ENCODE data around the gene TMEM248. TPM values are rescaled to one million over a fixed set of nuclear protein-coding genes. Genes with fewer than 3 reads are reported as not detected.
"Not testable (repeated sequence)": the region's sequence is repeated elsewhere in the genome, so short reads cannot be mapped to it uniquely, and the experiment has no call there.

Gene TMEM248
- total and polyA plus RNA-seq, 9 donors = 51.5 to 64.7 (median 54.2) TPM

DNA sequence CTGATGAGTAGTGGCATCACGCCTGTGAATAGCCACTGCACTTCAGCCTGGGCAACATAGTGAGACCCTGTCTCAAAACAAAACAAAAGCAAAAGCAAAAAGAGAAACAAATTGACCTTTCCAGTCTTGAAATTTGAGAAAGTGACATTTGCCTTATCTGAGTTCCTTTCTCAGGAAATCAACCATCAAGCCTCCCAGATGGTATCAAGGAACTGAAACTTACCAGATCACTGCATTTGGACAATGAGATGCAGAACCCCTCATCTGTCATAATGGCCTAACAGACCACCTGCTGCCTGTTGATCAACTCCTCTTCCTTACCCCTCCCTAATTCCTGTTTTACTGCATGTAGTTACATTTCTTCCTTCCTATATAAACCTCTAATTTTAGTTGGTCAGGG lies 59.3 kb downstream of the TMEM248 start:
- no CpG with 5 or more reads among the region's 1 CpG for WGBS (ENCODE audit: insufficient coverage)

GRCh38 chr7:66989552-66989951 lies 68.5 kb downstream of the TMEM248 start:
- H3K27ac ChIP-seq (ENCODE audit: low read length); H3K4me3 ChIP-seq (ENCODE audit: low read length); H3K9me3 ChIP-seq (replicated peaks; ENCODE audit: control insufficient read depth, low read depth, low read length); DNase-seq; H3K4me1 ChIP-seq (ENCODE audit: control insufficient read depth, insufficient read depth, low read length); H3K27me3 ChIP-seq (ENCODE audit: control insufficient read depth, insufficient read depth, low read length): not testable (repeated sequence)
- no CpG with 5 or more reads among the region's 3 CpGs for WGBS (ENCODE audit: insufficient coverage)
- peaks cover 15% of the 10 kb centered on the region for H3K36me3 ChIP-seq (ENCODE audit: control insufficient read depth, insufficient read depth, low read length)

More for the DNA sequence above, 59.3 kb downstream of the TMEM248 start:
- not testable (repeated sequence) for H3K36me3 ChIP-seq (ENCODE audit: control insufficient read depth, insufficient read depth, low read length); H3K4me1 ChIP-seq (ENCODE audit: control insufficient read depth, insufficient read depth, low read length); H3K27ac ChIP-seq (ENCODE audit: low read length); H3K4me3 ChIP-seq (ENCODE audit: low read length); H3K9me3 ChIP-seq (replicated peaks; ENCODE audit: control insufficient read depth, low read depth, low read length); DNase-seq; H3K27me3 ChIP-seq (ENCODE audit: control insufficient read depth, insufficient read depth, low read length)

- not testable (repeated sequence) for H3K9me3 ChIP-seq (replicated peaks; ENCODE audit: control insufficient read depth, low read depth, low read length); H3K27me3 ChIP-seq (ENCODE audit: control insufficient read depth, insufficient read depth, low read length); H3K4me1 ChIP-seq (ENCODE audit: control insufficient read depth, insufficient read depth, low read length); H3K36me3 ChIP-seq (ENCODE audit: control insufficient read depth, insufficient read depth, low read length)
- peak overlapping the region; percentile 98 for H3K27ac ChIP-seq (ENCODE audit: low read length)
- WGBS (ENCODE audit: insufficient coverage) = no CpG with 5 or more reads among the region's 5 CpGs
- DNase-seq = peak; percentile 31
- H3K4me3 ChIP-seq (ENCODE audit: low read length) = peak overlapping the region; percentile 76
Measured at GRCh38 chr7:66994051-66994450, 73.0 kb downstream of the TMEM248 start.

DNA sequence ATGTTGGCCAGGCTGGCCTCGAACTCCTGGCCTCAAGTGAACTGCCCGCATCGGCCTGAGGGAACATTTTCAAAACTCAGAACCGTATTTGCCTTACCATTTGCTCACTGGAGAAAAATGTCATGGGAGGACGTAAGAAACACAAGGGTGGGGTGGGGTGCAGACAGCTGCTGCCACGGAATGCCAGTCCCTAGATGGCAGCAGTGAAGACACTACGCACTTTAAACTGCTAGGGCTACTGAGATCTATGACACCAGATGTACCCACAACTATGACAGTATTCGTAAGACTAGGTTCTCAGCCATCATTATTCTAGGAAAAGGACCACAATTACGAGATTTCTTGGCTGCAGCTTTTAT lies 73.6 kb downstream of the TMEM248 start:
- Histone ChIP-seq H3K4me3 (ENCODE audit: low read length) (peak overlapping the region; percentile 76), H3K27ac (ENCODE audit: low read length) (peak overlapping the region; percentile 98)
- H3K36me3 ChIP-seq (ENCODE audit: control insufficient read depth, insufficient read depth, low read length); H3K9me3 ChIP-seq (replicated peaks; ENCODE audit: control insufficient read depth, low read depth, low read length); H3K27me3 ChIP-seq (ENCODE audit: control insufficient read depth, insufficient read depth, low read length); H3K4me1 ChIP-seq (ENCODE audit: control insufficient read depth, insufficient read depth, low read length): not testable (repeated sequence)
- 0% methylated on average over 4 of the region's 9 CpGs for WGBS (ENCODE audit: insufficient coverage)
- peak; percentile 73 for DNase-seq

- H3K27me3 ChIP-seq (ENCODE audit: control insufficient read depth, insufficient read depth, low read length); H3K9me3 ChIP-seq (replicated peaks; ENCODE audit: control insufficient read depth, low read depth, low read length); H3K36me3 ChIP-seq (ENCODE audit: control insufficient read depth, insufficient read depth, low read length); H3K4me1 ChIP-seq (ENCODE audit: control insufficient read depth, insufficient read depth, low read length): not testable (repeated sequence)
- under 1% methylated on average over 41 of the region's 59 CpGs for WGBS (ENCODE audit: insufficient coverage)
- Histone ChIP-seq H3K4me3 (ENCODE audit: low read length) (peak within 1 kb of the TSS; percentile 80), H3K27ac (ENCODE audit: low read length) (peak within 1 kb of the TSS; percentile 98)
- peak; percentile 100 for DNase-seq
Measured at GRCh38 chr7:66995050-66995776, 74.2 kb downstream of the TMEM248 start, which contains the start of gene SBDS. TSS of gene SBDS (minus strand) at chr7:66995586. CDS start at chr7:66995417, 169 bp downstream.

GRCh38 chr7:66996444-66997191 lies 75.6 kb downstream of the TMEM248 start, which contains the start of gene TYW1:
TSS of gene TYW1 (plus strand) at chr7:66996833. CDS start at chr7:66996979, 146 bp downstream.
- H3K9me3 ChIP-seq (replicated peaks; ENCODE audit: control insufficient read depth, low read depth, low read length); H3K4me1 ChIP-seq (ENCODE audit: control insufficient read depth, insufficient read depth, low read length); H3K27me3 ChIP-seq (ENCODE audit: control insufficient read depth, insufficient read depth, low read length); H3K36me3 ChIP-seq (ENCODE audit: control insufficient read depth, insufficient read depth, low read length): not testable (repeated sequence)
- H3K4me3 ChIP-seq (ENCODE audit: low read length) = peak within 1 kb of the TSS; percentile 80
- peak within 1 kb of the TSS; percentile 96 for H3K27ac ChIP-seq (ENCODE audit: low read length)
- DNase-seq = peak; percentile 99
- WGBS (ENCODE audit: insufficient coverage) = under 1% methylated on average over 25 of the region's 44 CpGs

- H3K27ac ChIP-seq (ENCODE audit: low read length); H3K36me3 ChIP-seq (ENCODE audit: control insufficient read depth, insufficient read depth, low read length); H3K4me3 ChIP-seq (ENCODE audit: low read length); H3K27me3 ChIP-seq (ENCODE audit: control insufficient read depth, insufficient read depth, low read length); H3K4me1 ChIP-seq (ENCODE audit: control insufficient read depth, insufficient read depth, low read length); H3K9me3 ChIP-seq (replicated peaks; ENCODE audit: control insufficient read depth, low read depth, low read length): not testable (repeated sequence)
- peak; percentile 34 for DNase-seq
- WGBS (ENCODE audit: insufficient coverage) = no CpG with 5 or more reads among the region's 5 CpGs
Measured at GRCh38 chr7:67000601-67001258, 79.7 kb downstream of the TMEM248 start.

- H3K9me3 ChIP-seq (replicated peaks; ENCODE audit: control insufficient read depth, low read depth, low read length); DNase-seq; H3K27me3 ChIP-seq (ENCODE audit: control insufficient read depth, insufficient read depth, low read length); H3K4me1 ChIP-seq (ENCODE audit: control insufficient read depth, insufficient read depth, low read length); H3K27ac ChIP-seq (ENCODE audit: low read length); H3K4me3 ChIP-seq (ENCODE audit: low read length): not testable (repeated sequence)
- H3K36me3 ChIP-seq (ENCODE audit: control insufficient read depth, insufficient read depth, low read length) = peaks cover 25% of the 10 kb centered on the region
- WGBS (ENCODE audit: insufficient coverage) = no CpG with 5 or more reads among the region's 2 CpGs
Measured at GRCh38 chr7:67004145-67004544, 83.1 kb downstream of the TMEM248 start.

DNA sequence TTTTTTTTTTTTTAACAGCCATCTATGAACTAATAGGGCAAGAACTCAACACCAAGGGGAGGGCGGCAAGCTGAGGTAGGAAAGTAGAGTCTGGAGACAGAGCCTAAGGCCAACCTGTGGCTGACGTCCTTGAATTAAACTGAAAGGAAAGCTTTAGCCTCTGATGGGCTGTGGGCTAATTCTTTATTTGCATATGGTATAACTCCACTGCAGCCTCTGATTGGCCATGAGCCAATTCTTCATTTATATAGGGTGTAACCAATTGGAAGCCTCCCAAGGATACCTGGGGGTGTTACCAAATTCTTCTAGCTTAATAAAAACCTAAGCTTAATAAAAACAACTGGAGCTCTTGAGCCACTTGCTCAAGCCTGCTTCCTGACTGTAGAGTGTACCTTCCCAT lies 85.9 kb downstream of the TMEM248 start:
- Histone ChIP-seq H3K27me3 (ENCODE audit: control insufficient read depth, insufficient read depth, low read length) (no peaks in the 10 kb centered on the region), H3K4me3 (ENCODE audit: low read length) (no peak overlapping the region), H3K27ac (ENCODE audit: low read length) (no peak overlapping the region), H3K4me1 (ENCODE audit: control insufficient read depth, insufficient read depth, low read length) (no peaks in the 10 kb centered on the region), H3K36me3 (ENCODE audit: control insufficient read depth, insufficient read depth, low read length) (peaks cover 29% of the 10 kb centered on the region), H3K9me3 (replicated peaks; ENCODE audit: control insufficient read depth, low read depth, low read length) (no peaks in the 10 kb centered on the region)
- no CpG with 5 or more reads among the region's 2 CpGs for WGBS (ENCODE audit: insufficient coverage)
- no peak for DNase-seq

Data from muscle of leg (tissue), 11 donors.